HepG2 (cell line): ENCODE results near the gene ATP5MC2.

Source experiments
- ATM ChIP-seq: fragments of 450-650 bp; IDR thresholded peaks from 2 replicates; pipeline ENCODE4 v1.7.1; 2017; ENCODE audit warnings: mild to moderate bottlenecking, borderline replicate concordance
- CBX2 ChIP-seq, 2 experiments: fragments of 200-600 bp in 1 of 2; sonication (generic); formaldehyde crosslinking in 1 of 2; IDR thresholded peaks; 2 replicates each; pipeline versions ENCODE4 v1.7.0 to v1.8.1; 2018 to 2022; ENCODE audit warnings: low read depth in 2 of 2, low read length in 1 of 2, mild to moderate bottlenecking in 1 of 2, missing genetic modification reagents in 1 of 2
- CBX5 ChIP-seq: sonication (generic); formaldehyde crosslinking; IDR thresholded peaks from 2 replicates; pipeline ENCODE4 v1.4.0; 2020; ENCODE audit warnings: missing genetic modification reagents, borderline replicate concordance
- CHCHD3 ChIP-seq: sonication (generic); formaldehyde crosslinking; IDR thresholded peaks from 2 replicates; pipeline ENCODE4 v1.8.0; 2022; ENCODE audit warnings: mild to moderate bottlenecking, missing genetic modification reagents, moderate library complexity
- GABPB1 ChIP-seq: IDR thresholded peaks from 2 replicates; pipeline ENCODE4 v1.6.1; 2016; ENCODE audit warnings: mild to moderate bottlenecking, missing genetic modification reagents, moderate library complexity, missing compliant biosample characterization
- NCOR1 ChIP-seq: fragments of 200-600 bp; sonication (generic); IDR thresholded peaks from 2 replicates; pipeline ENCODE4 v1.7.0; 2017; ENCODE audit warnings: antibody characterized with exemption, low read length, borderline replicate concordance
- PAX8 ChIP-seq: sonication (generic); formaldehyde crosslinking; IDR thresholded peaks from 2 replicates; pipeline ENCODE4 v1.8.0; 2022; ENCODE audit warnings: mild to moderate bottlenecking, missing genetic modification reagents, borderline replicate concordance
- RELA ChIP-seq: sonication (generic); formaldehyde crosslinking; IDR thresholded peaks from 2 replicates; pipeline ENCODE4 v1.4.0; 2020; ENCODE audit warnings: missing genetic modification reagents
- SMAD3 ChIP-seq: sonication (generic); formaldehyde crosslinking; IDR thresholded peaks from 2 replicates; pipeline ENCODE4 v1.4.0; 2020; ENCODE audit warnings: missing genetic modification reagents
- SRSF9 ChIP-seq: fragments of 200-400 bp; formaldehyde crosslinking; IDR thresholded peaks from 2 replicates; pipeline ENCODE4 v1.6.1; 2018; ENCODE audit warnings: borderline replicate concordance, mild to moderate bottlenecking, low read depth, low read length; ENCODE audit not compliant: insufficient read depth, poor library complexity, severe bottlenecking
- ZBTB3 ChIP-seq: sonication (generic); formaldehyde crosslinking; IDR thresholded peaks from 2 replicates; pipeline ENCODE4 v1.4.0; 2020; ENCODE audit warnings: low read depth, mild to moderate bottlenecking, moderate library complexity, missing genetic modification reagents, borderline replicate concordance
- TF ChIP-seq, protein P1 (sequence below): sonication (generic); formaldehyde crosslinking; IDR thresholded peaks from 2 replicates; pipeline ENCODE4 v1.4.0; 2020; ENCODE audit warnings: missing genetic modification reagents

- no peak for TF ChIP-seq CHCHD3
- TF ChIP-seq, protein P1, sequence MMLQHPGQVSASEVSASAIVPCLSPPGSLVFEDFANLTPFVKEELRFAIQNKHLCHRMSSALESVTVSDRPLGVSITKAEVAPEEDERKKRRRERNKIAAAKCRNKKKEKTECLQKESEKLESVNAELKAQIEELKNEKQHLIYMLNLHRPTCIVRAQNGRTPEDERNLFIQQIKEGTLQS (CRISPR knock-in tag), result no peak
- TF ChIP-seq CBX5 (CRISPR knock-in tag), result no peak
- TF ChIP-seq ZBTB3, result no peak
- no peak for TF ChIP-seq SRSF9
- no peak for TF ChIP-seq RELA (CRISPR knock-in tag)
- TF ChIP-seq PAX8 (CRISPR knock-in tag), result no peak
- no peak for TF ChIP-seq SMAD3 (CRISPR knock-in tag)
- no peak for TF ChIP-seq CBX2 (IDR thresholded peaks at IDR 0.05; ENCODE audit: low read depth, low read length)
- no peak for TF ChIP-seq CBX2 (CRISPR knock-in tag; IDR thresholded peaks at IDR 0.05; ENCODE audit: low read depth)
- TF ChIP-seq GABPB1 (CRISPR knock-in tag), result no peak
- TF ChIP-seq NCOR1, result no peak
- TF ChIP-seq ATM, result no peak
Measured at GRCh38 chr12:53670308-53670707, 5.6 kb downstream of the ATP5MC2 start.
